HG02610 (cell line): ENCODE data around the gene USP37.
A peak's percentile ranks its signal among the peaks of the same experiment; 100 is the strongest.

Source experiments
- ATAC-seq: cut with Tn5 transposase; IDR thresholded peaks from one replicate; pipeline ENCODE4 v1.9.1; 2021; ENCODE audit warnings: mild to moderate bottlenecking, moderate library complexity; ENCODE audit not compliant: unreplicated experiment

The USP37 gene, protein sequence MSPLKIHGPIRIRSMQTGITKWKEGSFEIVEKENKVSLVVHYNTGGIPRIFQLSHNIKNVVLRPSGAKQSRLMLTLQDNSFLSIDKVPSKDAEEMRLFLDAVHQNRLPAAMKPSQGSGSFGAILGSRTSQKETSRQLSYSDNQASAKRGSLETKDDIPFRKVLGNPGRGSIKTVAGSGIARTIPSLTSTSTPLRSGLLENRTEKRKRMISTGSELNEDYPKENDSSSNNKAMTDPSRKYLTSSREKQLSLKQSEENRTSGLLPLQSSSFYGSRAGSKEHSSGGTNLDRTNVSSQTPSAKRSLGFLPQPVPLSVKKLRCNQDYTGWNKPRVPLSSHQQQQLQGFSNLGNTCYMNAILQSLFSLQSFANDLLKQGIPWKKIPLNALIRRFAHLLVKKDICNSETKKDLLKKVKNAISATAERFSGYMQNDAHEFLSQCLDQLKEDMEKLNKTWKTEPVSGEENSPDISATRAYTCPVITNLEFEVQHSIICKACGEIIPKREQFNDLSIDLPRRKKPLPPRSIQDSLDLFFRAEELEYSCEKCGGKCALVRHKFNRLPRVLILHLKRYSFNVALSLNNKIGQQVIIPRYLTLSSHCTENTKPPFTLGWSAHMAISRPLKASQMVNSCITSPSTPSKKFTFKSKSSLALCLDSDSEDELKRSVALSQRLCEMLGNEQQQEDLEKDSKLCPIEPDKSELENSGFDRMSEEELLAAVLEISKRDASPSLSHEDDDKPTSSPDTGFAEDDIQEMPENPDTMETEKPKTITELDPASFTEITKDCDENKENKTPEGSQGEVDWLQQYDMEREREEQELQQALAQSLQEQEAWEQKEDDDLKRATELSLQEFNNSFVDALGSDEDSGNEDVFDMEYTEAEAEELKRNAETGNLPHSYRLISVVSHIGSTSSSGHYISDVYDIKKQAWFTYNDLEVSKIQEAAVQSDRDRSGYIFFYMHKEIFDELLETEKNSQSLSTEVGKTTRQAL

DNA sequence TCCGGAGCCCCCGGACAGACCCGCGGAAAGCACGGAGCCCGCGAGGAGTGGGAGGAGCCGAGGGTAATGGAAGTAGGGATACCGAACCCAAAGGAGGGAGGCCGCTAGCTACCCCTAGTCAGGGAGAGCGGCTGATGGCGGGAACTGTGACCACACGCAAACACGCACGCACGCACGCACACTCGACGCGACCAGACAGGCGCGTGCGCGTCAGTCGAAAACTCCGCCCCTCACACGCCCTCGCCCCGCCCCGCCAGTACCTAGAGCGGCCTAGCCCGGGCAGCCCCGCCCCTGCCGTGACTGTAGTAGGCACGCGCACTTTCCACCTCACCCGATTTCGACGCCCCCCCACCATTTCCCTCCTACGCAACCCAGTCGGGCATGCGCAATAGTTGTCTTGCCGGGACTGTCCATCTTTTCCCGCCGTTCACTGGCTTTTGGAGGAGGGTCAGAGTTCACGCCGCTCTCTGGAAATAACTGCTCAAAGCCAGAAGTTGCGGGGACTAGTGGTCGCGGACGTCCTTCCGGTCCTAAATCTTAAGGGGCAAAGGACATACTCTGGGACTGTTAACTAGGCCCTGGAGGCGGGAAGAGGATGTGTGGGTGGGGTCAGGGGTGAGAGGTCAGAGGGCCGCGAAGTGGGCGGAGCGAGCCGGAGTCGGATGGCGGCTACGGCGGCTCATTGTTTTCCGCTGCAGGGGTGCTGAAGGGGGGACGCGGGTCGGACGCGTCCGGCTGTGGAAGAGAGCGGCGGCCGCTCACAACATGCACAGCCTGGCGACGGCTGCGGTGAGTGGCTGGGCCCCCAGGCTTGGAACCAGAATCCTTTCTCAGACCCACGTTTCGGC, at the start of gene USP37, which contains the start of gene CNOT9:
USP37 (minus strand) TSS at position 162 of the 848 bp plus-strand sequence. CDS start 9,698 bp downstream, outside the sequence.
CNOT9 (plus strand) TSS at position 650 of the 848 bp plus-strand sequence; CDS start at position 766, 116 bp downstream.
- ATAC-seq = peak; percentile 72

DNA sequence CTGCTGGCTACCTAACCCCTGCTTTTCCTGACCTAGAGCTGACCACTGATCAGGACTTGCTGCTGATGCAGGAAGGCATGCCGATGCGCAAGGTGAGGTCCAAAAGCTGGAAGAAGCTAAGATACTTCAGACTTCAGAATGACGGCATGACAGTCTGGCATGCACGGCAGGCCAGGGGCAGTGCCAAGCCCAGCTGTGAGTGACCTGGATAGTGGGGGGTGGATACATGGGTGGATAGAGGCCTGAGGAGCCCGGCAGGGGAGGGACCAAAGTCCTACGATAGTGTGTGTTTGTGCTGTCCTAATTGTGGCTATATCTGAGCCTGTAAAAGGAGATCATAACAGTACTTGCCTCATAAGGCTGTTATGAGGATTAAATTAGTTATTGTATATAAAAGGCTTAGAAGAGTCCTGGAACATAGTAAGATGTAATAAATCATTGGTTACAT, 47.7 kb upstream of the USP37 start:
- ATAC-seq = no peak

DNA sequence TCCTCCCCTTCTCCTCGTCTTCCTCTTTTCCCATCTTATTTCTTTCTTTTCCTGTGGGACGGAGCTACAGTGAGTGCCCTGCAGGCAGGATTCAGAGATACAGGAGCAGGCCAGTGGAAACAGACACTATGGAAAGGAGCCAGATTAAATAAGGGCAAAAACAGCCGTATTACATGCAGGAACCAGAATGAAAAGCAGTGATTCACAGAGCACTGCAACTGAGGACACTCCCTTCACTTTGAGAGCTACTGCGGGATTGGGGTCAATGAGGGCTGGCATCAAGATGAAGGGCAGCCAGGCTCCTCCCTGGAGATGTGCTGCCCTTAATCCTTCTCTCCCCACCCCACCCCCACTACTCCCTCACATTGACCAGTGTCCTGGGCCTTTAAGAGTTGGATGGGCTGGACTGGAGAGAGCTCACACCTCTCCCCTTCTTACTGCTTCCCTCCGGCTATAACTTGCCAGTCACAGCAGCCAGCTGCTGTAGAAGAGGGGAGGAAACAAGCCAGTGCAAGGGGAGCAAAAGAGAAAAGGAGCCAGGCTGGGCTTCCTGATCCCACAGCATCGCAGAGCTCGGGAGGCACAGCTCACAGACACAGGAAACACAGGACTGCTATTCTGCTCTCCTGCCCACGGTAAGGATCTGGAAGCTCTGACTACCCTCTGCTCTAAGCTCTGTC, 39.4 kb upstream of the USP37 start, which contains the start of gene PLCD4:
PLCD4 (plus strand) TSS at position 464 of the 680 bp plus-strand sequence. CDS start 7,841 bp downstream, outside the sequence.
- no peak for ATAC-seq

DNA sequence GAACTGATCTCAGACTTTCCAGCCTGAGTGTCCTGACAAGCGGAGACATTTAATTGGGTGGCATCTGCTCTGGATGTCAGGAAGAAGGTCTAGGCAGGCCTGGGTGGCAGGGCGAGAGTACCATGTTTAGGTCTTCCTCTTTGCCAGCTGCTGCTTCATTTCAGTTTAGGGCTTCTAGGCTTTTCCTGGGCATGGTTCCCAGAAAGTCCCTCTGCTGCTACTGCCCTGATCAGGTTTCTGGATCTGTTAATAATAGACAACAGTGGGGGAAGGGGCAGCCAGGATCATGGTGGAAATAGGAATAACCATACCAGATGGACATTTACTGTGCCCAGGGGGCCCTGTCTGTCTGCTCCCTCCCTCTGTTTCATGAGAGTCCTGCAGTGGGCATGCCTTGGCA, 37.3 kb upstream of the USP37 start:
- ATAC-seq = no peak

DNA sequence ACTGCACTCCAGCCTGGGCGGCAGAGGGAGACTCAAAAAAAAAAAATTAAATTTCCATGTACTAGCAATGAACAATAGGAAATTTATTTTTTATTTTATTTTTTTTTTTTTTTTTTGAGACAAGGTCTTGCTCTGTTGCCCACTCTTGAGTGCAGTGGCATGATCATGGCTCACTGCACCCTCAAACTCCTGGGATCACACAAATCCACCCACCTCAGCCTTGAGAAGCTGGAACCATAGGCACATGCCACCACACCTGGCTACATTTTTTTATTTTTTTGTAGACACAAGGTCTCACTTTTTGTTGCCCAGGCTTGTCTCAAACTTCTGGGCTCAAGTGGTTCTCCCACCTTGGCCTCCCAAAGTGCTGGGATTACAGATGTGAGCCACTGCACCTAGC, 17.4 kb upstream of the USP37 start:
- ATAC-seq = no peak

DNA sequence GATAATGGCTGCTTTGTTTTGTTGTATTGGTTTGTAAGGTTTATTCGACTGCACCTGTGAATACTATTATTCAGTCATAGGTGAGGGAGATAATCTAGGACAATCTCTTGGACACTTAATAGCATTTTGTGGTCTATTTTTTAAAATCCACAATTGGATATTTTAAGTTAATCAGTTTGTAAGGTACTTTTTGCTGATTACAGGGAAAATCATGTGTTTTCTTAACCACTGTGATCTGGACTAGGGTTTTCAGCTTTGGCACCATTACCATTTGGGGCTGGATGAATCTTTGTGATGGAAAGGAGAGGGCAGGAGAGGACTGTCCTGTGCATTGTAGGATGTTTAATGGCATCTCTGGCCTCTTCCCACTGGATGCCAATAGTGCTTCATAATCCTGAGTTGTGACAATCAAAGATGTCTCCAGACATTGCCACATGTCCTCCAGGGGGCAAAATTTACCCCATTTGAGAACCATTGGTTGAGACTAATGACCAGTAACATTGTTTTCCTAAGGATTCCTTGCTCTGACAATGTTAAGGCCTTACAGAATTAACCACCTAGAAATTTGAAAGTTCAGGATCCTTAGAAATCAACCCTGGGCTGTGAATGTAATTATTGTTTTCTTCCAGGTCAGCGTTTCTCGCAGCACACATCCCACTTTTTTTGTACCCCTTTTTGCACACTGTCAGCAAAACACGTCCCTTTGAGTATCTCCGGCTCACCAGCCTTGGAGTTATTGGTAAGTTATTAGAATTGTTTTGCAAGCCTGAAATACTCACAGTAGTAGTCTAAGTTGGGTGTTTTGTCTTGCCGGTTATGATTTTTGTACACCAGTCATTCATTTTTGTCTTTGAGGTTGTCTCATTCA, 16.1 kb upstream of the USP37 start:
- no peak for ATAC-seq

DNA sequence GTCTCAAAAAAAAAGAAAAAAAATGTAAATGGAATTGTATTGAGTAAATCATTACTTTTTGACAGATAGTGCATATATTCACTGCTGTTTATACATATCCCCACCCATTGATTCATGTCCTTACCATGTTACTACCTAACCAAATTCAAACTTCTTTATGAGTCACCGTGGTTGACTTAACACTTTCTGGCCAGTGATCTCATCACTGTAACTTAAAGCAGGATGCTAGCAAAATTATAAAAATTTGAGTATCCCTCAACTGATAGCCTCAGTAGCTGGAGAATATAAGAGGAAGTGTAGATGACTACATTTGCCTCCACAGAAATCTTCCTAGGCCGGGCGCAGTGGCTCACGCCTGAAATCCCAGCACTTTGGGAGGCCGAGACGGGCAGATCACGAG, 13.9 kb upstream of the USP37 start:
- ATAC-seq = peak; percentile 97

DNA sequence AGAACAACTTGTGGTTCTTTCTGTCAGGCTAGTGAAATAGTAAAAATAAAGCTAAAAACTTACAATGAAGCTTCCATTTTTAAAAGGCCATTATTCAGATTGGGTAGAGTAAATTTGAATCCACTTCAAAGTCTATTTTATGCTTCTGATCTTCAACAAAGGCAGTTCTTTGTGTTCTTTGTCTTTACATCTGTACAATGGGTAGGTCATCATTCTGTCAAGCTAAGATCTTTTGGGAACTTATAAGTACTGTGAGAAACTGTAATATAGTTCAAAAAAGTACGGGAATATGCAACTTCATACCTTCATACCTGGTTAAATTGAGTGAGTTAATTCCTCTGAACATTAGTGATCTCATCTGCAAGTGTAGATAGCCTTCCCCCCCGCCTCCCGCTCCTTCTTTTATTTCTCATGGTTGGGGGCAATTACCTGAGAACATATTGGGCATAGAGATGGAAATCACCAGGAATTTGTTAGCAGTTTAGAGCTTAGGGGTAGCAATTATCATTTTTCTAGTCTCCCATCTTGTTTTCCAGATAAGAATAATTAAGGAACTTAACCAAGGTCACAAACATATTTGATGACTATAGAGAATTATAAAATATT, 10.2 kb upstream of the USP37 start:
- no peak for ATAC-seq

DNA sequence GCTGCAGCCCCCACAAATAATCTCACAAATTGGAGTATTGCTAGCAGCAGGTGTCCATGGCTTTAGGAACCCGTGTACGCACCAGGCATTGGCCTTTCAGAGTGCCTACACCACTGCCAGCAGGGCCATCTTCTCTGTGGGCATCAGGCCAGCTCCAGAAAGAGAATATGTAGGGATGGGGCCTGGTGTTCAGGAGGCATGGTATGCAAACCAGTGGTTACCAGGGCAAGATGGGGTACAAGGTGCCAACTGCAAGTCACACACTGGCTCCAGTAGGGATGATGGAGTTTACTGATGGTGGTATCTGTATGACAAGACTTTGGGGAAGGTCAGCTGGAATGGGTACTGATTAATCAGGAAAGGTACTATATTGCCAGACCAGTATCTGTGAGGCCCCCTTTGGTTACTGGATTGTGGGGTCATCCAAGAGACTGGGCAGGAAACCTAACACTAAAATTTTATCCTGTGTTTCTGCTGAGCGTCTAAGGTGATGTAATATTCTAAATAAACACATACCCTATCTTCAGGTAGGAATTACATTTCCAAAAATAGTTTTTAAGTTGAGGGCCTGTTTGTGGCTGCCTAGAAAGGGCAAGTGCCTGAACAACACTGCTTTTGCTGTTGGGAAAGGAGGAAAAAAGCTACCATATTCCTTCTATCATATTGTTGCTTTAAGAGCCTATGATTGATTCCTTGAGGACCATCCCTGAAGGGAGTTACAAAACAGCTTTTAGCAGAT, 9.5 kb upstream of the USP37 start:
- no peak for ATAC-seq

DNA sequence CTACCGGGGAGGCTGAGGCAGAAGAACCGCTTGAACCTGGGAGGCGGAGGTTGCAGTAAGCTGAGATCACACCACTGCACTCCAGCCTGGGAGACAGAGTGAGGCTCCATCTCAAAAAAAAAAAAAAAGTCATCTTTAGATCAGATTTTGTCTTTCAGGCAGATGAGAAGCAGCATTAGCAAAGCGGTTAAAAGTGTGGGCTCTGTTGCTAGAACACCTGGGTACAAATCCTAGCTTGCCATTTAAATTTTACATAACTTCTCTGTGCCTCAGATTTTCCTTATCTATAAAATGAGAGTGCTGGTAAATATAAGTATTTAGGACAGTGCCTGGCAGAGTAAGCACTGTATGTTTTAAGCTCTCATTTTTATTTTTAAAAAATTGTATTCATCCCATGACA, 8.7 kb upstream of the USP37 start:
- no peak for ATAC-seq

DNA sequence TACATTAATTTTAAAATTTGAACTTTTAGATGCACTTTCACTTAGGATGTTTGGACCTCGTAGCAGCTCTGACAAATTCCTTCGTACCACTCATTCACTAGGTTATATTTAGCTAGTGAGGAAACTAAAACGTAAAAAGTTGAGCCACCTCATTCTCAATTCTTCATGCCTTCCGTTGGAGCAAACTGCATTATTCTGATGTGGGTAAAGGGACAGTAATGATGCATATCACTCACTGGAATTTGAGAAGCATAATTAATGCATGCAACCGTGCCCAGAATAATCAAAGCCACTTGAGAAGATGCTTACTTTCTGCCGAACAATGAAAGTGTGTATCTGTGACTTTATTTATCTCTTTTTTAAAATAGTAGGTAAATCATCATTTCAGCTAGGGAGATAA, 2.7 kb upstream of the USP37 start:
- no peak for ATAC-seq

DNA sequence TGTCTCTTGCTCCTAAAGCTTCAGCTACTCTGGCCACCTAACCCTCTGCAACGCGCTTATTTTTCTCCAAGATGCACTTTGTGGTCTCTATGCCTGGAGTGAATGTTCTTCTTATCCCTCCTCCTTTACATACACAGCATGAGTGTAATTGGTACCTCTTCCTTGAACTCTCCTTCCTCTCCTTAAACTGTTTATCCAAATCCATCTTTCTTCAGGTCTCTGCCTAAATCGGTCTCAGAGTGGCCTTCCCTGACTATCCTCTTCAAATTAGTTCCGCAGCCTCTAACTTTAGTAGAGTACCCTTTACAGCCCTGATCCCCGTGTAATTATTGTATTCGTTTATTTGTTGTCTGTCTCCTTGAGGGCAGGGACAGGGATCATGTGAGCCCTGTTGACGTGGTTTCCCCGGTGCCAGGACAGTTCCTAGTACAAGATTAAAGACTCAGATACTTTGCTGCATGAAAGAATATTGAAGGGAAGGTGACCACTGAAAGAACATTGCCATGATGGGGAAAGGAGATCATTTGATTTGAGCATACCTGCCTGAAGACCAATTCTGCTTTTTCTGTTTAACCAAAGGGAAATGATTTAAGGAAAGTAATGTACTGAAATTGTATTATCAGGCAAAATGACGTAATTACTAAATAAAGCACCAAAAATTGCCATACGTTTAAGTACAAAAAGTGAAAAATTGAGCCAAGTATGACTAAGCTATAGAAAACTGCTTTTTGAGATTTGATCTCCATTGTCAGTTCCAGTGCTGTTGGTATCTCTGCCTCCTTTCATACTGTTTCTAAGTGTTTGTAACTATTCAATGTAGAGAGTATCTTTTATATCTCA, 1.7 kb upstream of the USP37 start:
- ATAC-seq = no peak

DNA sequence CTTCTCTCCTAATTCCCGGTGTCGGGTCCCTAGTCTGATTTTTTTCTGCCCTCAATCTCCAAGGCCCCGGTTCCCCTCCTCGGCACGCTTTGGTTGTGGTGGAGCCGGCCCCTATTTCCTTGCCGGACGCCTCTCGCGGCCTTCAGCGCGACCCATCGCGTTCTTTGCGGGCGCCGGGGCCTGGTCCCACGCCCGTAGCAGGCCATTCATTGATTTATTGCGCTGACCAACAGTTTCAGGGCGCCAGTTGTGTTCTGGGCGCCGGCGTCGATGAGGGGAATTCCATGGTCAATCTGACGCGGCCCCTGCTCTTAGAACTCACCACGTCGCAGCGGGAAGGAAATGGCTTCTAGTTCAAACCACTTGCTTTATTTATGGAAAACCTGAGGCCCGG, 884 bp upstream of the USP37 start:
- ATAC-seq = peak; percentile 35

DNA sequence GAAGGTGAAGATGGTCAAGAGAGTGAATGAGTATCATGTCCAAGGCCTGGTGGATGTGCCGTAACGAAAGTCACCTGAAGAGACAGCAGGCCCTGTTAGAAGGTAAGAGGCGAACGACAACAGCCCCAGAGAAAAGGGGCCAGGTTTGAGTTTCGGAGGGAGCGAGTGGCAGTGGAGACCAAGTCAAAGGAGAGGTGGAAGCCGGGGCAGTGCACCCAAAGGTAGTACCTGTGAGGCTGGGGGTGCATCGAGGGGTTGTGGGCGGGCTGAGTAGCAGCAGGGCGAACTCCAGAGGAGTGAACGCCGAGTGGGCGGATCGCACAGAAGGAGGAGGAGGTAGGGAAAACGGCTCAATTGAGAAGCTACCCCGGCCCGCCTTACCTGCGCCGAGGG, 358 bp downstream of the USP37 start:
- peak; percentile 29 for ATAC-seq

DNA sequence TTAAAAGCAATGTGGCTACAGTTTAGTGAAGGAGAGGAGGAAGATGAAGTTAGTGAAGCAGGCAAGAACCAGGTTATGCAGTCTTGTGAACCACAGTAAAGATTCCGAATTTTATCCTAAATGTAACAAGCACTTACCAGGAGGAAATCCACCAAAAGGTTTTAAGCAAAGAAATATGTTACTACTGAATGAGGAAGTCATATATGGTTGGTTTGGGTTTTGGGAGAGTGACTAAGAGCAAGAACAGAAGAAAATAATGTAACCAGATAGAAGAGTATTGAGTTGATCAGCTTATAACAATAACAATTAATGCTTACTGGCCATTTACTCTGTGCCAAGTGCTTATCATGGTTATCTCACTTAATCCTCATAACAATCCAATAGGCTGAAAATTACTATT, 1.9 kb downstream of the USP37 start:
- no peak for ATAC-seq

DNA sequence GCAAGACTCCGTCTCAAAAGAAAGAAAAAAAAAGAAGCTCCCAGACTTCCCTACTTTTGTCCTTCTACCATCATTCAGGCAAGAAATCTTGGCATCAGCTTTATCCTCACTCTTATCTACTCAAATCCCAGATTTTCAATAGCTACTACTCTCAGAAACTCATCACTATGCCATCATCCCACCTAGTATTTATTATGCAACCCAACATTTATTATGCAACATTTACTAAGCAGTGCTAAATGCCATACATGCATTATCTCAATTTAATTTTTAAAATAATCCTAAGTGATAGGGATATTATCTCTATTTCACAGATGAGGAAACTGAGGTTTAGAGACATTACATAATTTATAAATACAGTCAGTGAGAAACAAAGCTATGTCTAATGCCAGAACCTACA, 4.1 kb downstream of the USP37 start:
- ATAC-seq = no peak

DNA sequence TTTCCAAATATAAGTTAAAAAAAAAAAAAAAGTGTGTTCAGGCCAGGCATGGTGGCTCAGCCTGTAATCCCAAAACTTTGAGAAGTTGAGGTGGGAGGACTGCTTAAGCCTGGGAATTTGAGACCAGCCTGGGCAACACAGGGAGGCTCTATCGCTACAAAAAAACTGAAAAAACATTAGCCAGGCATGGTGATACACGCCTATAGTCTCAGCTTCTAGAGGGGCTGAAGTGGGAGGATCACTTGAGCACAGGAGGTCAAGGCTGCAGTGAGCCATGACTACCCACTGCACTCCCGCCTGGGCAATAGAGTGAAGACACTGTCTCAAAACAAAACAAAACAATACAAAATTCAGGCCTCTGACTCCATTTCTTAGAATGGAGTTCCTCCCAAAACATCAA, 9.2 kb downstream of the USP37 start:
- ATAC-seq = no peak
